ENCODE data around the gene YPEL1.
"Not testable (repeated sequence)": the region's sequence is repeated elsewhere in the genome, so short reads cannot be mapped to it uniquely, and the experiment has no call there.

Gene YPEL1

GRCh38 chr22:21681566-21682370, 53.8 kb downstream of the YPEL1 start:
- no peak for DNase-seq

GRCh38 chr22:21680830-21681565, 54.6 kb downstream of the YPEL1 start:
- DNase-seq: no peak

GRCh38 chr22:21679383-21679782, 56.2 kb downstream of the YPEL1 start:
- DNase-seq: no peak

- DNase-seq: not testable (repeated sequence)
Measured at GRCh38 chr22:21678842-21679241, 56.8 kb downstream of the YPEL1 start.

GRCh38 chr22:21677606-21678443, 57.8 kb downstream of the YPEL1 start:
- no peak for DNase-seq

GRCh38 chr22:21674638-21675245, 60.9 kb downstream of the YPEL1 start:
- DNase-seq: no peak

- no peak for DNase-seq
Measured at GRCh38 chr22:21673534-21674321, 61.9 kb downstream of the YPEL1 start.

- DNase-seq: no peak
Measured at GRCh38 chr22:21672107-21672629, 63.4 kb downstream of the YPEL1 start.

- no peak for DNase-seq
Measured at GRCh38 chr22:21669026-21669425, 66.6 kb downstream of the YPEL1 start.

GRCh38 chr22:21666786-21667185, 68.8 kb downstream of the YPEL1 start:
- DNase-seq: no peak

GRCh38 chr22:21665047-21665851, 70.3 kb downstream of the YPEL1 start:
- DNase-seq: no peak

GRCh38 chr22:21663738-21664137, 71.9 kb downstream of the YPEL1 start:
- no peak for DNase-seq

- no peak for DNase-seq
Measured at GRCh38 chr22:21661991-21662390, 73.6 kb downstream of the YPEL1 start.

- DNase-seq: no peak
Measured at GRCh38 chr22:21660904-21661303, 74.7 kb downstream of the YPEL1 start.

- no peak for DNase-seq
Measured at GRCh38 chr22:21659864-21660525, 75.6 kb downstream of the YPEL1 start.

GRCh38 chr22:21657360-21658032, 78.1 kb downstream of the YPEL1 start:
- peak; percentile 62 for DNase-seq

GRCh38 chr22:21657020-21657359, 78.6 kb downstream of the YPEL1 start:
- DNase-seq: no peak

- DNase-seq: no peak
Measured at GRCh38 chr22:21652547-21653545, 82.7 kb downstream of the YPEL1 start.
